GM11168 (cell line): ENCODE data around the gene SLC1A4.

Source experiments
- in situ Hi-C: fragments of 300-500 bp; cut with MboI; formaldehyde crosslinking; loops from one replicate; pipeline ENCODE4 v1.12.0; 2022; ENCODE audit warnings: low sequenced_read_pairs; ENCODE audit not compliant: unreplicated experiment

SLC1A4 gene

DNA sequence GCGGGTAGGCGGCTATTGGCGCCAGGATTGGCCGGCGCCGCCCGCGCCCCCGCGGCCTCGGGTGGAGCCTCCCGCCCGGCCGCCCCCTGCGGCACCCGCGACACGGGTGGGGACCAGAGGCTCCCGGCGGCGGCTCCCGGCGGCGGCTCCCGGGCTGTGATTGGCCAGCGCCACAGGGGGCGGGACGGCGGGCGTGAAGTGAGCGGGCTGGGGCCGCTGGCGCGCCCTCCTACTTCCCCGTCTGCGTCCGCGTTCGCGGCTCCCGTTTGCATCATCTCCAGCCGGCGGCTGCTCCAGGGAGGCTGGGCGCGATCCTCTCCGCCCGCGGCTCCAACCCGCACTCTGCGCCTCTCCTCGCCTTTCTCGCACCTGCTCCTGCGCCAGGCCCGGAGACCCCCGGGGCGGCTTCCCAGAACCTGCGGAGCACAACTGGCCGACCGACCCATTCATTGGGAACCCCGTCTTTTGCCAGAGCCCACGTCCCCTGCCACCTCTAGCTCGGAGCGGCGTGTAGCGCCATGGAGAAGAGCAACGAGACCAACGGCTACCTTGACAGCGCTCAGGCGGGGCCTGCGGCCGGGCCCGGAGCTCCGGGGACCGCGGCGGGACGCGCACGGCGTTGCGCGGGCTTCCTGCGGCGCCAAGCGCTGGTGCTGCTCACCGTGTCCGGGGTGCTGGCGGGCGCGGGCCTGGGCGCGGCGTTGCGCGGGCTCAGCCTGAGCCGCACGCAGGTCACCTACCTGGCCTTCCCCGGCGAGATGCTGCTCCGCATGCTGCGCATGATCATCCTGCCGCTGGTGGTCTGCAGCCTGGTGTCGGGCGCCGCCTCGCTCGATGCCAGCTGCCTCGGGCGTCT is at the start of gene SLC1A4:
Gene SLC1A4 (plus strand): TSS at position 274 of the 856 bp plus-strand sequence. CDS start 245 bp downstream, at position 519.
- in situ Hi-C loops = no loop called here

DNA sequence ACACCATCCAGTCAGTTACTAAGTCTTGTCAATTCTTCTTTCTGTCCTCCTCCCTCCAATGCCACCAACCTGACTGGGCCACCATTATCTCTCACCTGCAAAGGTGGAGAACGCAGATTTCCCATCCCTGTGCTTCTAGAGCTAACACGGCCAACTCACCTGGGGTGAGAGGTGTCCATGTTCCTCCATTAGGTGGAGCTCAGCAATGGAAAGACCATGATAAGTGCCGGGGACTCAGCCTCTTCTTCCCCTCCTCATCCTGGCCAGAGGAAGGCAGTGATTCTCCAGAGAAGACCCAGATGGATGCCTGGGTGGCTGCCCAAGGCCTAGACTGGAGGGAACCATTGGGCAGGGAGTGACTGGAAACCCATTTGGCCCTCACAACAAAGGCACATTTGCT is 48.1 kb upstream of the SLC1A4 start:
- in situ Hi-C loops = no loop called here

DNA sequence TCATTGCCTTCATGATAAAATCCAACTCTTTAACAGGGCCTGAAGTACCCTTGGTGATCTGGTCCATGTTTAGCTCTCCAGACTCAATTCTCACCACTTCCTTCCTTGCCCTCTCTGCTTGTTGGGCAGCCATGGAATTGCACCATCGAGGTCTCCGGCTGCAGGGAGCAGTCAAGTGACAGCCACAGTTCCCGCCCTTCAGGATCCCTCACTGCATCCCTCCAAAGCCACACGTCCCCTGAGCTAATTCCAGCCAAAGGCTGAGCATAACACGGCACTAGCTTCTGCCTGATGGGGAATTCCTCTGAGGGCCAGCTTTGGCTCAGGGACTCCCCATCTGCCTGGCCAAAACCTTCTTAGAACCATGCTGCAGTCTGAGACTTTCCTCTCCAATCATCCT is 47.4 kb upstream of the SLC1A4 start:
- in situ Hi-C loops = no loop called here

- in situ Hi-C loops = no loop called here
Observed at GRCh38 chr2:64942693-64943092, 46.5 kb upstream of the SLC1A4 start.

DNA sequence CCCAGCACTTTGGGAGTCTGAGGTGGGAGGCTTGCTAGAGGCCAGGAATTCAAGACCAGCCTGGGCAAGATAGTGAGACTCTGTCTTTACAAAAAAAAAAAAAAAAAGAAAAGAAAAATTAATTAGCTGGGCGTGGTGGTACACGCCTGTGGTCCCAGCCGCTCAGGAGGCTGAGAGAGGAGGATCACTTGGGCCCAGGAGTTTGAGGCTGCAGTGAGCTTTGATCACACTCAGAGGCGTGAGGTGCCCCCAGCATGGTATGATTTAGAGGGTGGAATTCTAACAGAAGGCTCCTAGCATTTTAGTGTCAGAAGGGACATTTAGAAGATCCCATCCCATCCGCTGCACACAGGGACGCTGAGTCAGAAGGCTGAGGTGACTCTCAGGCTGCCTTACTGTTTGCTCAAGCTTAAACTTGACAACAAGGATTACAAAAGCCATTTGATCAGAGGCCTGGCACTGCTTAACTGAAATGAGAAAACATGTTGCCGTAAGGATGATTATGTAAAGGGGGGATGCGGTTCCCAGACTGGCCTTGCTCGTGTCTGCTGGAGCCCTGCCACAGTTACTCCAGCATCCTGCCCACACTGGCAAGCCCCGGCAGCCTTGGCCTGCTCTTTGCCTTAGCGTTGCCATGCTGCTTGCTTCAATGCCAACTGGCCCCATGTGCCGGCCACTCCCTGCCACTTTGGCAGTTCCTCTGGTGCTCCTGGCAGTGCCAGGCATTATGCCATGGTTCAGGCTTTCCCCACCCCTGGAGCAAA is 45.6 kb upstream of the SLC1A4 start:
- in situ Hi-C loops = no loop called here

DNA sequence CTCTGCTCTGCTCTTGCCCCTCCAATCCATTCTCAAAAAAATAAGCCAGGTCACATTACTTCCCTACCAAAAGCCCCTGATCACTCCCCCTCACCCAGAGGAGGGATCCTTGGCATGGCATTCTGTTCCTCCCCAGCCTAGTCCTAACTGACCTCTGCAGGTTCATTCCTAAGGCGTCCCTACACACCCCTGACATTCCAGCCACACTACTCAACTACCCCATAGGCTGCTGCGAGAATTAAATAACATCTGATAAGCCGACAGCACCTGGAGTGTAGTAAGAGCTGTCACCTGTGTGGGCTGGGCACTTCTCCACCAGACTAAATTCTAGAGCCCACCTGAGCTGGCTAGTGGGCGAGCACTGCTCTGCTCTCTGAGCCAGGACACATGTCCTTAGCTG is 44.7 kb upstream of the SLC1A4 start:
- in situ Hi-C loops = no loop called here

DNA sequence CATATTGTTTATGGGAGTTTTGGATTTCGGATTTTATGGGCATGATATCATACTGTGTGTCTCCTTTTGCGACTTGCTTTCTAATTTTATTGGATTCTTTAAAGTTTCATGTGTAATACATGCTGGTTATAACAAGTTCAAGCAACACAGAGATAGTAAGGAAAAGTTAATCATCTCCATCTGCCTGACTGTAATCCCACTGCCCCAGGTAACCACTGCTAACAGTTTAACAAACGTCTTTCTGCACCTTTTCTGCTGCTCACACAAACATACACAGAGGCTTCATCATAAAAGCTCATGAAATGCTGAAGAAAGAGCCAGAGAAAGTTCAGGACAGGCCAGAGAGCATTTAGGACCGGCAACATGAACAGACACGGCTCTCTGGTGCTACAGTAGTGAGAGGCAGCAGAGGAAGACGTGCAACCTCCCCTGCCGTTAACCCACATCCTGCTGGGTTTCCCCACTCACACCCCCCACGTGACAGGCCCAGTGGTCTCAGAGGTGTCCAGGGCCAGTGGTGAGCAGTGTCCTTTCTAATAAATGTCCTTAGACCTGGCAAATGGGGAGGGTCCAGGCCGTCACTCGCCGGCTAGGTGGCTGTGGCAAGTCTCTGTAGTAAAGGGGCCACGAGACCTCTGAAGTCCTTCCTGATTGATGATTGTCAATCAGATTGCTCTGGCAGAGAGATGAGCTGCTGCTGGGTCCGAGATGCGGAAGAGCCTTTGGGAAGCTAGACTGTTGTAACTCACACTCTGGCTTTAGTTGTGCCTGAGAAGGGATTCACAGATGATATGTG is 43.0 kb upstream of the SLC1A4 start:
- in situ Hi-C loops = no loop called here

GRCh38 chr2:64946769-64947247 is 42.4 kb upstream of the SLC1A4 start:
- in situ Hi-C loops = no loop called here

GRCh38 chr2:64947885-64948284 is 41.3 kb upstream of the SLC1A4 start:
- in situ Hi-C loops = no loop called here

GRCh38 chr2:64950226-64951160 is 38.7 kb upstream of the SLC1A4 start:
- in situ Hi-C loops = no loop called here

DNA sequence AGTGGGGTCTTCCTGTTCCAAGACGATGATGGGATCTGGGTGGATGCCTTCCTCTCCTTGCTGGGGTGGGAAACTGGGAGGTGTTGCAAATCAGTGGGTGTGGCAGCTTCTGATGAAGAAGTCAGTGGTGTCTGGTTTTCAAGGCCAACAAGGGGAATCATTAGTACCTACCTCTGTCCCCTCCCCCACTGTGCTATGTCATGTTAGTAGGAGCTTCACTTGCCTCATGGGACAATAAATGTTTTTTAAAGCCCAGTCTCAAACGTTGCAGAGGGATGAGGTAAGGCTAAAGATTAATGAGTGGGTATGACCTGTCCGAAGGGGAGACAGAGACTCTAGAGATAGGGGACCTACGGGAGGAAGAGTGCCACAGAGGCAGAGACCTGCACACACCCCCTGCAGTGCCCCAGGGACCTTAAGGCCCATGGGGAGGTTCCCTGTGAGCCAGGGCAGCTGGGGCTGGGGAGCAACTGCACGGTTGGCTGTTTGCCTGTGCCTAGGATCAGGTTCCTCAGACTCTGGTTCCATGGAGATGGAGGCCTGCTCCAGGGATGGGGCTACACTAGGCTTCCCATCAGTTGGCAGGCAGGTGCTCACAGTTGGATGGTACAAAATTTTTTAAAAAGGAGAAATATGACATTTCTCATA is 37.8 kb upstream of the SLC1A4 start:
- in situ Hi-C loops = no loop called here

GRCh38 chr2:64952096-64952495 is 37.1 kb upstream of the SLC1A4 start:
- in situ Hi-C loops = no loop called here

GRCh38 chr2:64952511-64953482 is 36.4 kb upstream of the SLC1A4 start:
- in situ Hi-C loops = no loop called here

DNA sequence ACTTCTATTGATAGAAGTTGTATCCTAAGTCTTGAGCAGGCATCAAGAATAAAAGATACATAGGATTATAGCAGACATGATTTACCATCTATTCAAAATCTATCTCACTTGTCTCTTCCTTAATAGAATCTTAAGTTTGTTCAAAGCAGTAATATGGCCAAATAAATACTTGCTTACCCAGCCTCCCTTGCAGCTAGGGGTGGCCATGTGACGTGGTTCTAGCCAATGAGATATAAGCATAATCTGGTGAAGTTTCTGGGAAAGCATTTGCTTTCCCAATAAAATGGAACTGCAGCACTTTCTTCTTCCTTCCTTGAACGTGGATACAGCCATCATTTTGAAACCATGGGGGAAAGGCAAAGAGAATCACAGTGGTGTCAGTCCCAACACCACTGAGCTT is 33.7 kb upstream of the SLC1A4 start:
- in situ Hi-C loops = no loop called here

DNA sequence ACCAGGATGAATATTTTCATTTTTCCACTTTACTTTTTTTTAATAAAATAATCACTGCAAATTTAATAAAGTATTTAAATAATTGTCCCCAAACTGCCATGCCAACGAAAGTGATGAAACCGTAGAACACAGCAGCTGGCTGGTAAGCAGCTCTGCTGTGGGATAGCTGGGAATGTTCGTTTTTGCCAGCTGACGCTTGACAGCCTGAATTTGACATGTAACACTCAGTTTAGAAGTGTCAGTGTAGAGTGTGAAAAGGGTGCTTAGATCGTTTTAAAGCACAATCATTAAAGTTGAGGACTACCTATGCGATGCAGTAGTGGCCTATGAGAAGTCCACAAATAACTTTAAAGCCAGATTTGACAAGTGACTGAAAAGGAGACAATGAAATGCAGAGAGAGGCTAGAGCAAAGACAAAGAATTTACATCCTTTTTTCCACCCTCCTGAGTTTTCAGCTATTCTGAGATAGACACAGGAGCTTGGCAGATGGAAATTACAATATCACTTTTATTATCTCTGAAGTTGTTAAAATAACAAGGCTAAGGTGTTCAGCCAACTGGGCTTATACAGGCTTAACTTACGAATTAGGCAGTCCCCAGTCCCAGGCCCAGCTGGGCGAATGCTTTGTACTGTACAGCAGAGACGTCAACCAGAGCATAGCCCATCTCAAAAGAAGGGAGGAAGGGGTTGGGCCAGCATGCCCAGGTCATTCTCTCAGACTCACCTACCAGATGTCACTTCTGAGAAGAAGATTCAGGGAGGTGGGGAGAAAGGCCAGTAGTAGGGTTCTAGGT is 31.9 kb upstream of the SLC1A4 start:
- in situ Hi-C loops = no loop called here

DNA sequence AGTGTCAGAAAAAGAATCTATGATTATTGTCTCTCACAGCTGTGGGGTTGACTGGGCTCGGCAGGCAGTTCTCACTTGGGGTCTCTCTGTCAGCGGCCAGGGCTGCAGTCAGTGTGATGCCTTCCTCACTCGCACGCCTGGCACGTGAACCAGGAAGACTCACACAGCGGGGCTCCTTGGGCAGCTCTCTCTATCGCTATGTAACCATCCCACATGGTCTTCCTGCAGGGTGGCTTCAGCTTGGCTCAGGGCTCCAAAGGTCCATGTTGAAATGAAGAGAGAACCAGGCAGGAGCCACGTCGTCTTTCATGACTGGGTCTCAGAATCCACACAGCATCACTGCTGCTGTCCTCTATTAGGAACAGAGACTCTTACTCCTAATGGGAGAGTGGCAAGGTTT is 30.6 kb upstream of the SLC1A4 start:
- in situ Hi-C loops = no loop called here

- in situ Hi-C loops = no loop called here
Observed at GRCh38 chr2:64960819-64961218, 28.4 kb upstream of the SLC1A4 start.
